ENCODE results near the gene RIPOR3. TPM values are rescaled to one million over a fixed set of nuclear protein-coding genes. Genes with fewer than 3 reads are reported as not detected.

The RIPOR3 gene
- polyA plus RNA-seq, 1 donor (not counting 4 experiments of a cell fraction or from before 2014, with no cell fraction given) = 0.10 TPM

DNA sequence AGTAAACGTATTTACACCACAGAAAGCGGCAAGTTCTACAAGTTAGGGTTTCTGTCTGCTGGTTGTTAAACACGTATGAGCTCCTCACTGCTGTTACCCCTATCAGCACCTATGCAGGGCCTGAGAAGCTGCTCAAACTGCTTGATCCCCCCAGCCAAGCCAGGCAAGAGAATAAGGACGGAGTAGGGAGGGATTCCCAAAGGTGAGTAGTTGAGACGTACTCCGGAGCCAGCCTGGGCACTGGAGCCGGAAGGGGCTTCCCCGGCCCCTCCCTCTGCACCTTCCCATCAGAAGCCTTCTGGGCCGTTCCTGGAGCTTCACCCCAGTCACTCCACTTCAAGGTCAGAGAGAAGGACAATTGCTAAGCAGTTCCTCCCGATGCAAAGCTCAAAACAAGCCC, 58.0 kb downstream of the RIPOR3 start:
- Histone ChIP-seq H3K79me2 (ENCODE audit: control insufficient read depth, insufficient read depth, low read length) (no peaks in the 10 kb centered on the region), H3K36me3 (ENCODE audit: control insufficient read depth in 2 of 2, extremely low read depth in 1 of 2, insufficient read depth in 2 of 2, low read length in 2 of 2) (no peaks in the 10 kb centered on the region), H3K4me3 (ENCODE audit: control insufficient read depth in 2 of 3, extremely low read depth in 1 of 3, insufficient read depth in 2 of 3, low read depth in 1 of 3, low read length in 3 of 3) (no peak overlapping the region), H3K4me1 (ENCODE audit: control insufficient read depth, extremely low read depth, insufficient read depth, low read length) (peaks cover 8% of the 10 kb centered on the region), H2AFZ (ENCODE audit: control insufficient read depth, low read length) (no peak overlapping the region), H3K9ac (ENCODE audit: control insufficient read depth, extremely low read depth, insufficient read depth, low read length) (no peak overlapping the region), H3K9me3 (ENCODE audit: control insufficient read depth, low read depth, low read length) (no peaks in the 10 kb centered on the region), H3K4me2 (ENCODE audit: control insufficient read depth, extremely low read depth, insufficient read depth, low read depth, low read length) (no peak overlapping the region), H3K27ac (ENCODE audit: control insufficient read depth, insufficient read depth, low read length) (no peak overlapping the region), H3K9me1 (ENCODE audit: control insufficient read depth, extremely low read depth, insufficient read depth, low read length) (no peaks in the 10 kb centered on the region), H4K20me1 (ENCODE audit: control insufficient read depth, extremely low read depth, insufficient read depth, low read length) (no peaks in the 10 kb centered on the region), H3K27me3 (ENCODE audit: control insufficient read depth, extremely low read depth, insufficient read depth, low read length) (peaks cover 15% of the 10 kb centered on the region)
- FAIRE-seq = no peak
- TF ChIP-seq, protein P1, sequence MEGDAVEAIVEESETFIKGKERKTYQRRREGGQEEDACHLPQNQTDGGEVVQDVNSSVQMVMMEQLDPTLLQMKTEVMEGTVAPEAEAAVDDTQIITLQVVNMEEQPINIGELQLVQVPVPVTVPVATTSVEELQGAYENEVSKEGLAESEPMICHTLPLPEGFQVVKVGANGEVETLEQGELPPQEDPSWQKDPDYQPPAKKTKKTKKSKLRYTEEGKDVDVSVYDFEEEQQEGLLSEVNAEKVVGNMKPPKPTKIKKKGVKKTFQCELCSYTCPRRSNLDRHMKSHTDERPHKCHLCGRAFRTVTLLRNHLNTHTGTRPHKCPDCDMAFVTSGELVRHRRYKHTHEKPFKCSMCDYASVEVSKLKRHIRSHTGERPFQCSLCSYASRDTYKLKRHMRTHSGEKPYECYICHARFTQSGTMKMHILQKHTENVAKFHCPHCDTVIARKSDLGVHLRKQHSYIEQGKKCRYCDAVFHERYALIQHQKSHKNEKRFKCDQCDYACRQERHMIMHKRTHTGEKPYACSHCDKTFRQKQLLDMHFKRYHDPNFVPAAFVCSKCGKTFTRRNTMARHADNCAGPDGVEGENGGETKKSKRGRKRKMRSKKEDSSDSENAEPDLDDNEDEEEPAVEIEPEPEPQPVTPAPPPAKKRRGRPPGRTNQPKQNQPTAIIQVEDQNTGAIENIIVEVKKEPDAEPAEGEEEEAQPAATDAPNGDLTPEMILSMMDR (optimal IDR thresholded peaks at IDR 0.05 in 1 of 3, IDR thresholded peaks at IDR 0.05 in 1 of 3, conservative IDR thresholded peaks at IDR 0.05 in 1 of 3; ENCODE audit: extremely low read depth in 1 of 3, insufficient read depth in 2 of 3, low read length in 3 of 3) = no peak
- no peak for TF ChIP-seq EZH2 (IDR thresholded peaks at IDR 0.05; ENCODE audit: low read length)
- dilution Hi-C loops (cut with MboI; ENCODE audit: extremely low pct_ligation_motif_present, low sequenced_read_pairs) = no loop called here
- no peak for DNase-seq (ENCODE audit: low read depth, low spot score)

DNA sequence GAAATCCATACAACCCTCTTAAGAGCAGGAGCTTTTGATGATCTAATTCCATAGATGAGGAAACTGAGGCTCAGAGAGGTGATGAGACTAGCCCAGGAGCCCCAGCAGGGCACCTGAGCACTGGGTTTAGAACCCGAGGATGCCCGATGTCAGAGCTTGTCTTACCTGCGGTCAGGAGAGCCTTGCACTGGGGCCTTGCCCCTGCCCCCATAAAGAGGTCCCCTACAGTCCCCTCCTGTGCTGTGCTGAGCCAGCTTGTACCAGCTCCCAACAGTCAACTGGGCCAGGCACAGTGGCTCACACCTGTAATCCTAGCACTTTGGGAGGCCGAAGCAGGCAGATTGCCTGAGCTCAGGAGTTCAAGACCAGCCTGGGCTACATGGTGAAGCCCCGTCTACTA, 58.6 kb downstream of the RIPOR3 start:
- Histone ChIP-seq H3K79me2 (ENCODE audit: control insufficient read depth, insufficient read depth, low read length) (no peaks in the 10 kb centered on the region), H3K27me3 (ENCODE audit: control insufficient read depth, extremely low read depth, insufficient read depth, low read length) (peaks cover 15% of the 10 kb centered on the region), H3K9me3 (ENCODE audit: control insufficient read depth, low read depth, low read length) (no peaks in the 10 kb centered on the region), H3K4me3 (ENCODE audit: control insufficient read depth in 2 of 3, extremely low read depth in 1 of 3, insufficient read depth in 2 of 3, low read depth in 1 of 3, low read length in 3 of 3) (no peak overlapping the region), H3K9ac (ENCODE audit: control insufficient read depth, extremely low read depth, insufficient read depth, low read length) (no peak overlapping the region), H3K36me3 (ENCODE audit: control insufficient read depth in 2 of 2, extremely low read depth in 1 of 2, insufficient read depth in 2 of 2, low read length in 2 of 2) (no peaks in the 10 kb centered on the region), H2AFZ (ENCODE audit: control insufficient read depth, low read length) (no peak overlapping the region), H3K9me1 (ENCODE audit: control insufficient read depth, extremely low read depth, insufficient read depth, low read length) (no peaks in the 10 kb centered on the region), H3K4me1 (ENCODE audit: control insufficient read depth, extremely low read depth, insufficient read depth, low read length) (peaks cover 8% of the 10 kb centered on the region), H3K27ac (ENCODE audit: control insufficient read depth, insufficient read depth, low read length) (no peak overlapping the region), H4K20me1 (ENCODE audit: control insufficient read depth, extremely low read depth, insufficient read depth, low read length) (no peaks in the 10 kb centered on the region), H3K4me2 (ENCODE audit: control insufficient read depth, extremely low read depth, insufficient read depth, low read depth, low read length) (no peak overlapping the region)
- FAIRE-seq (no peak), DNase-seq (ENCODE audit: low read depth, low spot score) (no peak)
- TF ChIP-seq EZH2 (IDR thresholded peaks at IDR 0.05; ENCODE audit: low read length) = no peak
- TF ChIP-seq, protein P1 (optimal IDR thresholded peaks at IDR 0.05 in 1 of 3, IDR thresholded peaks at IDR 0.05 in 1 of 3, conservative IDR thresholded peaks at IDR 0.05 in 1 of 3; ENCODE audit: extremely low read depth in 1 of 3, insufficient read depth in 2 of 3, low read length in 3 of 3) = no peak
- dilution Hi-C loops (cut with MboI; ENCODE audit: extremely low pct_ligation_motif_present, low sequenced_read_pairs) = no loop called here
